Measurements from ENCODE around the gene NOL4L. TPM values are rescaled to one million over a fixed set of nuclear protein-coding genes. Genes with fewer than 3 reads are reported as not detected.
A peak's percentile ranks its signal among the peaks of the same experiment; 100 is the strongest.

NOL4L gene
- total and polyA plus RNA-seq, 2 experiments from 2014 or later, result 38.8 to 39.2 TPM

DNA sequence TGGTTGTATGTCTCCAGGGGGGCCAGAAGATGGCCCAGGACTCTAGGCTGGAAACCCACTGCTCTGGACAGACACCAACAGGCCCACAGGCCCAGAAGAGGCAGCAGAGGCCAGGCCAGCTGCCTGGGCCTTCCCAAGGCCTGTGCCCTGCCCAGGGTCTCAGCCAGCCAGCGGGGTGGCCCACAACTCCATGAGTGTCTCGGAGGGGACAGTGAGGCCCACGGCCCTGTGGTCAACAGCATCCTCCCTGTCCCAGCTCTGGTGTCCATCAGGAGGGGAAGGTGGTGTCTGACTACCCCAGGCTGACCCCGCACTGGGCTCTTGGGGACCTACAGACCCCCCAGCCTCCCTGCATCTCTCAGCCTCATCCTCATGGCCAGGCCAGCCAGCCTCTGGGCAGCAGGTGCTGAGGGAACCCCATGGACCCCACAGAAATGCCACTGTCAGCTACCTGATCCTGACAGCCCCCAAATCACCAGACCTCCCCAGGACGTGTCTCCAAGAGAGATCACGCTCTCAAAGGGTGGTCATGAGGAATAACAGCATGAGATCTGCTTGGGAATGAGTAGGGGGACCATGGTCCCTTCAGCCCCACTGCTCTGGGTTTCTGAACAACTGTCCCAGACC, 112.4 kb downstream of the NOL4L start:
- Mint-ChIP-seq H3K36me3 (ENCODE audit: low read depth) (peaks cover 12% of the 10 kb centered on the region; the same call in 2 of the 3 replicates), H3K9me3 (no peaks in the 10 kb centered on the region), H3K27ac (no peak overlapping the region), H3K4me1 (peaks cover 46% of the 10 kb centered on the region), H3K4me3 (no peak overlapping the region), H3K27me3 (ENCODE audit: insufficient read depth, low read depth, poor library complexity) (peaks cover 14% of the 10 kb centered on the region)
- no peaks in the 10 kb centered on the region for H3K9me2 ChIP-seq (ENCODE audit: insufficient read depth)
- H3K27ac ChIP-seq (ENCODE audit: low read depth), result no peak overlapping the region
- H3K4me1 ChIP-seq (ENCODE audit: insufficient read depth), result peaks cover 58% of the 10 kb centered on the region
- peaks cover 56% of the 10 kb centered on the region for H4K20me1 ChIP-seq (replicated peaks; ENCODE audit: insufficient read depth)
- ATAC-seq (no peak), DNase-seq (ENCODE audit: low spot score) (no peak)
- H3K4me2 ChIP-seq, result no peak overlapping the region
- peaks cover 86% of the 10 kb centered on the region for H3K79me2 ChIP-seq (replicated peaks; ENCODE audit: insufficient read depth)
- no peak for TF ChIP-seq ZNF114 (CRISPR knock-in tag; IDR thresholded peaks at IDR 0.05)
- H3F3A ChIP-seq (replicated peaks; ENCODE audit: low read depth), result peaks cover 41% of the 10 kb centered on the region
- peaks cover 5% of the 10 kb centered on the region; the same call in 1 of the 2 replicates for H3K36me3 ChIP-seq (ENCODE audit: insufficient read depth)
- H3K27me3 ChIP-seq (ENCODE audit: insufficient read depth), result no peaks in the 10 kb centered on the region
- no peak overlapping the region for H2AFZ ChIP-seq
- H3K4me3 ChIP-seq, result no peak overlapping the region

DNA sequence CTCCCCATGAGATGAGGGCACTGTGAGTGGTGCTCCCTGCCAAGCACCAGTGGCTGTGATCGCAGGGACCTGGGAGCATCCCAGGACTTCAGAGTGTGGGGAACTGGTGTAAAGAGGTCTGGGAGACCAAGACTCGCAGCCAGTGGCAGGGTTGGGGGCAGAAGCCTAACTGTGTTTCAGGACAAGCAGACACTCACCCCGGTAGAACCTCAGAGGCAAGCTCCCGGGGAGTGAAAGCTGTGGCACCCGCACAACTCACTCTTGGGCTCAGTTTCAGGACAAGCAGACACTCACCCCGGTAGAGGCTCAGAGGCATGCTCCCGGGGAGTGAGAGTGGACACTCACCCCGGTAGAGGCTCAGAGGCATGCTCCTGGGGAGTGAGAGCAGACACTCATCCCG, 114.2 kb downstream of the NOL4L start:
- Histone ChIP-seq H3K4me2 (peak overlapping the region; percentile 51; the same call in 1 of the 2 replicates), H4K20me1 (replicated peaks; ENCODE audit: insufficient read depth) (peaks cover 41% of the 10 kb centered on the region), H3K79me2 (replicated peaks; ENCODE audit: insufficient read depth) (peaks cover 74% of the 10 kb centered on the region), H3F3A (replicated peaks; ENCODE audit: low read depth) (peaks cover 28% of the 10 kb centered on the region), H3K9me2 (ENCODE audit: insufficient read depth) (no peaks in the 10 kb centered on the region), H2AFZ (no peak overlapping the region), H3K27ac (ENCODE audit: low read depth) (peak overlapping the region; percentile 72; the same call in 1 of the 2 replicates), H3K4me3 (no peak overlapping the region), H3K27me3 (ENCODE audit: insufficient read depth) (no peaks in the 10 kb centered on the region), H3K4me1 (ENCODE audit: insufficient read depth) (peaks cover 44% of the 10 kb centered on the region), H3K36me3 (ENCODE audit: insufficient read depth) (peaks cover 5% of the 10 kb centered on the region; the same call in 1 of the 2 replicates)
- Mint-ChIP-seq H3K36me3 (ENCODE audit: low read depth) (peaks cover 12% of the 10 kb centered on the region; the same call in 2 of the 3 replicates), H3K4me1 (peaks cover 29% of the 10 kb centered on the region), H3K4me3 (no peak overlapping the region), H3K27me3 (ENCODE audit: insufficient read depth, low read depth, poor library complexity) (peaks cover 8% of the 10 kb centered on the region), H3K27ac (no peak overlapping the region; the same call in 1 of the 2 replicates), H3K9me3 (no peaks in the 10 kb centered on the region)
- ATAC-seq (no peak), DNase-seq (ENCODE audit: low spot score) (no peak)
- TF ChIP-seq EZH2phosphoT487 (IDR thresholded peaks at IDR 0.05; ENCODE audit: unreplicated experiment) (no peak), ZNF114 (CRISPR knock-in tag; IDR thresholded peaks at IDR 0.05) (no peak), NANOG (IDR thresholded peaks at IDR 0.05; ENCODE audit: borderline replicate concordance) (no peak), POLR2AphosphoS5 (IDR thresholded peaks at IDR 0.05; ENCODE audit: low read depth) (no peak), JUNB (IDR thresholded peaks at IDR 0.05; ENCODE audit: unreplicated experiment) (no peak), STAT1 (IDR thresholded peaks at IDR 0.05; ENCODE audit: unreplicated experiment) (no peak)
- TF ChIP-seq, protein P1, sequence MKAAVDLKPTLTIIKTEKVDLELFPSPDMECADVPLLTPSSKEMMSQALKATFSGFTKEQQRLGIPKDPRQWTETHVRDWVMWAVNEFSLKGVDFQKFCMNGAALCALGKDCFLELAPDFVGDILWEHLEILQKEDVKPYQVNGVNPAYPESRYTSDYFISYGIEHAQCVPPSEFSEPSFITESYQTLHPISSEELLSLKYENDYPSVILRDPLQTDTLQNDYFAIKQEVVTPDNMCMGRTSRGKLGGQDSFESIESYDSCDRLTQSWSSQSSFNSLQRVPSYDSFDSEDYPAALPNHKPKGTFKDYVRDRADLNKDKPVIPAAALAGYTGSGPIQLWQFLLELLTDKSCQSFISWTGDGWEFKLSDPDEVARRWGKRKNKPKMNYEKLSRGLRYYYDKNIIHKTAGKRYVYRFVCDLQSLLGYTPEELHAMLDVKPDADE (IDR thresholded peaks at IDR 0.05), result no peak
- TF ChIP-seq, protein P2, sequence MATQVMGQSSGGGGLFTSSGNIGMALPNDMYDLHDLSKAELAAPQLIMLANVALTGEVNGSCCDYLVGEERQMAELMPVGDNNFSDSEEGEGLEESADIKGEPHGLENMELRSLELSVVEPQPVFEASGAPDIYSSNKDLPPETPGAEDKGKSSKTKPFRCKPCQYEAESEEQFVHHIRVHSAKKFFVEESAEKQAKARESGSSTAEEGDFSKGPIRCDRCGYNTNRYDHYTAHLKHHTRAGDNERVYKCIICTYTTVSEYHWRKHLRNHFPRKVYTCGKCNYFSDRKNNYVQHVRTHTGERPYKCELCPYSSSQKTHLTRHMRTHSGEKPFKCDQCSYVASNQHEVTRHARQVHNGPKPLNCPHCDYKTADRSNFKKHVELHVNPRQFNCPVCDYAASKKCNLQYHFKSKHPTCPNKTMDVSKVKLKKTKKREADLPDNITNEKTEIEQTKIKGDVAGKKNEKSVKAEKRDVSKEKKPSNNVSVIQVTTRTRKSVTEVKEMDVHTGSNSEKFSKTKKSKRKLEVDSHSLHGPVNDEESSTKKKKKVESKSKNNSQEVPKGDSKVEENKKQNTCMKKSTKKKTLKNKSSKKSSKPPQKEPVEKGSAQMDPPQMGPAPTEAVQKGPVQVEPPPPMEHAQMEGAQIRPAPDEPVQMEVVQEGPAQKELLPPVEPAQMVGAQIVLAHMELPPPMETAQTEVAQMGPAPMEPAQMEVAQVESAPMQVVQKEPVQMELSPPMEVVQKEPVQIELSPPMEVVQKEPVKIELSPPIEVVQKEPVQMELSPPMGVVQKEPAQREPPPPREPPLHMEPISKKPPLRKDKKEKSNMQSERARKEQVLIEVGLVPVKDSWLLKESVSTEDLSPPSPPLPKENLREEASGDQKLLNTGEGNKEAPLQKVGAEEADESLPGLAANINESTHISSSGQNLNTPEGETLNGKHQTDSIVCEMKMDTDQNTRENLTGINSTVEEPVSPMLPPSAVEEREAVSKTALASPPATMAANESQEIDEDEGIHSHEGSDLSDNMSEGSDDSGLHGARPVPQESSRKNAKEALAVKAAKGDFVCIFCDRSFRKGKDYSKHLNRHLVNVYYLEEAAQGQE (IDR thresholded peaks at IDR 0.05; ENCODE audit: unreplicated experiment), result no peak

Measured in GM23338 (cell line).